ENCODE data around the gene AKR7A3. TPM values are rescaled to one million over a fixed set of nuclear protein-coding genes. Genes with fewer than 3 reads are reported as not detected.

Gene AKR7A3
- polyA plus RNA-seq, 1 donor from 2014 or later: 0.20 TPM

Other genes starting within 250 kb of the AKR7A3 start
- 14.1 TPM for gene UBR4, start 78.5 kb downstream of the AKR7A3 start, polyA plus RNA-seq
- gene EMC1, start 37.2 kb downstream of the AKR7A3 start, polyA plus RNA-seq: 19.5 TPM
- 34.9 TPM for gene MRTO4, start 37.0 kb downstream of the AKR7A3 start, polyA plus RNA-seq
- 87.9 TPM for gene AKR7A2, start 23.4 kb upstream of the AKR7A3 start, polyA plus RNA-seq
- 12.7 TPM for gene SLC66A1, start 23.6 kb upstream of the AKR7A3 start, polyA plus RNA-seq
- 419 TPM for gene CAPZB, start 196.8 kb upstream of the AKR7A3 start, polyA plus RNA-seq